GM12801 (cell line): ENCODE measurements around the gene ZMYND12.

ENCODE experiments used
- TF ChIP-seq, protein P1 (sequence below): IDR thresholded peaks from one replicate; pipeline ENCODE4 v1.5.1; 2011; ENCODE audit warnings: control low read depth; ENCODE audit not compliant: insufficient read length; ENCODE audit errors: extremely low read depth

The ZMYND12 gene

DNA sequence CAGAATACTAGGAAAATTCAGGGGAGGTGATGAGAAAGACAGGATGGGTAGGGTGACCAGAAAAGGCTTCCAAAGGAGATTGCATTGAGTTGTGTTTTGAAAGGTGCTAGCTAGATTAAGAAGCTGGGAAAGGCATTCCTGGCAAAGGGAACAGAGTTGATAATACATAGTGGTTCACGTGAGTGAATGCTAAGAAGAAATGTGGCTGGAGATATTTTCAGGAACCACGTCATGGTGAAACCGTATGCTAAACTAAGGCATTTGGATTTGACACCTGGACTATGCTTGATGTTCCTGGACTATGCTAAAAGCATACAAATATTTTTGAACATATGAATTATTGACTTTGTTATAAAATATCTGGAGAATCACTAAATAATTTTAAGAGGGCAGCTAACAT, 22.0 kb upstream of the ZMYND12 start:
- TF ChIP-seq, protein P1, sequence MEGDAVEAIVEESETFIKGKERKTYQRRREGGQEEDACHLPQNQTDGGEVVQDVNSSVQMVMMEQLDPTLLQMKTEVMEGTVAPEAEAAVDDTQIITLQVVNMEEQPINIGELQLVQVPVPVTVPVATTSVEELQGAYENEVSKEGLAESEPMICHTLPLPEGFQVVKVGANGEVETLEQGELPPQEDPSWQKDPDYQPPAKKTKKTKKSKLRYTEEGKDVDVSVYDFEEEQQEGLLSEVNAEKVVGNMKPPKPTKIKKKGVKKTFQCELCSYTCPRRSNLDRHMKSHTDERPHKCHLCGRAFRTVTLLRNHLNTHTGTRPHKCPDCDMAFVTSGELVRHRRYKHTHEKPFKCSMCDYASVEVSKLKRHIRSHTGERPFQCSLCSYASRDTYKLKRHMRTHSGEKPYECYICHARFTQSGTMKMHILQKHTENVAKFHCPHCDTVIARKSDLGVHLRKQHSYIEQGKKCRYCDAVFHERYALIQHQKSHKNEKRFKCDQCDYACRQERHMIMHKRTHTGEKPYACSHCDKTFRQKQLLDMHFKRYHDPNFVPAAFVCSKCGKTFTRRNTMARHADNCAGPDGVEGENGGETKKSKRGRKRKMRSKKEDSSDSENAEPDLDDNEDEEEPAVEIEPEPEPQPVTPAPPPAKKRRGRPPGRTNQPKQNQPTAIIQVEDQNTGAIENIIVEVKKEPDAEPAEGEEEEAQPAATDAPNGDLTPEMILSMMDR: no peak

DNA sequence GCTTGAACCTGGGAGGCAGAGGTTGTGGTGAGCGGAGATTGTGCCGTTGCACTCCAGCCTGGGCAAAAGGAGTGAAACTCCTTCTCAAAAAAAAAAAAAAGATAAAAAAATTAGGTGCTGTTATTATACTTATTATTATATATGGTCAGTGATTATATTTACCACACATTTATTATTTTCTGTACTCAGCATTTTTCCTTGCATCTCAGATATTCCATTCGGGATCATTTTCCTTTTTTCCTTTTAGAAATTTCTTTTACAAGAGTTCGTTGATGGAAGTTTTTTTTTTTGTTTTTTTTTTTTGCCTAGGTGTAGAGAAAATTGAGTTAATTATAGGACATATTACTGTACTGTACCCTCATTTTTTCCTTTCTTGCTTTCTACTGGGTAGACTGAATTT, 20.8 kb upstream of the ZMYND12 start:
- TF ChIP-seq, protein P1: no peak

DNA sequence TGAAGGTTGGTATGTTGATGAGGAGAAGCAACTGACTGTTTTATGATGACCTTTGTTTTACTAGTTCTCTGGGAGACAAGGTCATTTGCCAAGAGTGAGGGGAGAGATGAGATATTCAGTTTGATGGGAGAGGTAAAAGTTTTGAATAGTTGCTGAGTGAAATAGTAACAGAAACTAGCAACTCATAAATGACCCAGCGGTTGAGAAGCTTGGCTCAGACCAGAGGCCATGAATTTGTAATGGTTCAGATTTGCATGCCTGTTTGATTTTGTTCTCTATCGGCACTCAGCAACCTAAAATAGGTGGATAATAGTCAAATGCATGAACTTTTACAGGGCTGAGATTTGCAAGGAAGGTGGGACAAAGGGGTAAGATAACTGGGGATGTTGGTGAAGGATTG, 13.9 kb upstream of the ZMYND12 start:
- TF ChIP-seq, protein P1: no peak

DNA sequence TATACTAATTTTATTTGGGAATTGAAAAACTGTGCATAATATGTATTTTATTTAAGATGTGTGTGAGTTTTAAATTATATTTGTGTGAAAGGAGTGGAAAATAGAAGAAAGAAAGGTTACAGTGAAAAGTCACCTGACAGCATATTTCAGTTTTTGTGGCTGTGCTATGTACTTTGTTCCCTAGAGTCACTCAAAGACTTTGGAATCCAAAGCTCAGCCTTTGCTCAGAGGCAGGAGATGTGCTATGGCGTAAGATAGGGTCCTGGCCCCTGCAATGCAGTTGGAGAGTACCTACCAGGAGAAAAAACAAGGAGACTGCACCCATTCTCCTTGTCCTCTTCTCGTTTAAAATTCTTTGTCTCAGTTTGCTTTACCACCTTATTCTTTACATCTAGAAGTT, 10.2 kb upstream of the ZMYND12 start:
- TF ChIP-seq, protein P1: no peak

DNA sequence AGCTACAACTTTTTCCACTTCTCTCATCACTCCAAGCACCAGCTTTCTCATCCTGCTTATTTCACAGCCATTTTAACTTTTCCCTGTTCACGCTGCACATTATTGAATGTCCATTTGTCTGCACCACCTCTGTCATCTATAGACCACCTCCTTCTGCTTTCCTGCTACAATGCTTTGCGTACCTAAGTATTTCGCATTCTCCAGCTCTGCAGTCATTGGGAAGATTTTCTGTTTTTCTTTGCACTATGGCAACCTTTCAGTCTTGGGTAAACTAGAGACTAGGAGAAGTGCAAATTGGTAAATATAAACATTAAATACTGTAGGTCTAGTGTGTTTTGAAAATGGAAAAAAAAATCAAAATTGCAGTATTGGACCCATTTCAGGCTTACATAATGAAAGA, 8.1 kb upstream of the ZMYND12 start:
- TF ChIP-seq, protein P1: no peak

DNA sequence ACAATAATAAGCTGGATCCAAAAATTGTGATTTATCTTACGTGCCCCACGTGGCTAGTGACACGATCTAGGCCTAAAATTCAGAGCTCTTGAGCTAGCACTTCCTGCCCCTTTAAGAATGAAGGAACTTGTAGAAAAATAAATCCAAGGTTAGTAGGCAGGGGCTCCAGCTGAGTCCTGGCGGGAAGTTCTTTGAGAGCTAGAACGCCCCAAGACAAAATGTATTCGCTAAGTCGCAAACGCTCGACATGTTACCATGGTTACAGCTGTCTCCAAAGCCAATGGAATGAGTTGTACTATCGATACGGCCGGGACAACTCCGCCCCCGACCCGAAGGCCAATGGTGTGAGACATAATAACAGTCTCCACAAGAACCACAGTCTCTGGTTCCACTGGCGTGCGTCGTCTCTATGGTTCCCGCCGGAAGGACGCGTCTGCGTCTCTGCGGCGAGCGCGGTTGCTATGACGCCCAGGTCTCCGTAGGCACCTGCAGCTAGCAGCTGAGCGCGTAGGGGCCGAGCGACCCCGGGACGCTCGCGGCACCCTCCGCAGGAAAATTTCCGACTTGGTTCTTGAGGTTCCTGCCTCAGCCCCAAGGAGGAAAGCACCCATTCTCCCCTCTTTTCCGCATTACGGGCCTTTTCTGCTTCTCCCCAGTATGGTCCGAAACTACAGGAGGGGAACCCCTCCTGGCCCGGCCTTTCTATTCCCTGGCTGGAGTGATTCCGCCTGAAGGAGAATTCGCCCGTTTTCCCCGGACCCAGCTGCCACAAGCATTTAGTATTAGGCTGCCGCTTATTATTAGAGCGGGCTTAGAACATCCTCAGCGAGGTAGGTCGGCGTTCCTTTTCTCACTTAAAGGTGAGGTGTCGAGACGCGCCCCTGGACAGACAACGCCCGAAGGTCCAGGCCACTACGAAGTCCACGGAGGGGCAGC, 7.3 kb upstream of the ZMYND12 start, which contains the start of gene CCDC30:
Gene CCDC30, plus strand, starts transcription at position 459 of the 936 bp plus-strand sequence. CDS start 17,266 bp downstream, outside the sequence.
- TF ChIP-seq, protein P1: no peak

- TF ChIP-seq, protein P1: no peak
These were observed 5.4 kb upstream of the ZMYND12 start for GRCh38 chr1:42461196-42461595.
